Measurements from ENCODE around the gene DBF4.

- TF ChIP-seq POLR2AphosphoS5 (IDR thresholded peaks at IDR 0.05; ENCODE audit: low read depth, low read length) (no peak), CTCF (IDR thresholded peaks at IDR 0.05) (no peak), EP300 (IDR thresholded peaks at IDR 0.05; ENCODE audit: borderline replicate concordance in 1 of 2, low read depth in 1 of 2, low read length in 1 of 2) (no peak), CHD2 (IDR thresholded peaks at IDR 0.05; ENCODE audit: low read length, partially characterized antibody) (no peak), IRF3 (IDR thresholded peaks at IDR 0.05; ENCODE audit: low read depth, low read length) (no peak)
Observed at GRCh38 chr7:87850836-87851593, 25.3 kb upstream of the DBF4 start.
